HG02610 (cell line): ENCODE data around the gene FMN1.

ENCODE experiments used
- ATAC-seq: cut with Tn5 transposase; IDR thresholded peaks from one replicate; pipeline ENCODE4 v1.9.1; 2021; ENCODE audit warnings: mild to moderate bottlenecking, moderate library complexity; ENCODE audit not compliant: unreplicated experiment

The FMN1 gene

DNA sequence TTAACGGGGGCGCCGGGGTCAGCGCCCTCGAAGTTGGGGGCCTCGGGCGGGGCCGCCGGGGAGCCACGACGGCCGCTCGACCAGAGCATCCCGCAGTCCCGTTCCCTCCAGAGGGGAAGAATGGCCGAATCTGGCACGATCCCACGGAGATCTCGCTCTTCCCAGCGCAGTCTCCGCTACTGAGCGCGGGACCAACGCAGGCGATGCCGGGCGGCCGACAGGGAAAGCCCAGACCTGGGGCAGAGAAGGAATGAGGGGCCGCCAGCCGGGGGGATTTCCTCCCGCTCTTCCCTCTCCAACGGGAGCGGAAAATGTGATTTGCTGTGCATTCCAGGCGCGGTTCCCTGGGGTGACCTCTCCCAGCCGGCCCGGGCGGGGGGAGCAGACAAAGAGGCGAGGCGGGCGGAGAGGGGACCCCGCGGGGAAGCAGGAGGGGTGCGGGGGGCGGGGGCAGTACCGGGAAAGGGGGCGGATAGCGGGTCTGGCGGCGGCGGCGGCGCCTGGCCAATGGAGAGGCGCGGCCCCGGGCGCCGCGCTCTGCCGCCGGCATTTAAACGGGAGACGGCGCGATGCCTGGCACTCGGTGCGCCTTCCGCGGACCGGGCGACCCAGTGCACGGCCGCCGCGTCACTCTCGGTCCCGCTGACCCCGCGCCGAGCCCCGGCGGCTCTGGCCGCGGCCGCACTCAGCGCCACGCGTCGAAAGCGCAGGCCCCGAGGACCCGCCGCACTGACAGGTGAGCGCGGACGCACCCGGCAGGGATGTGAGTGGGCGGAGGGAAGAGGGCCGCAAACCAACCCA is 476.9 kb downstream of the FMN1 start, which contains the start of gene GREM1:
GREM1 (plus strand) TSS at position 579 of the 801 bp plus-strand sequence. CDS start 12,687 bp downstream, outside the sequence.
- ATAC-seq: no peak

DNA sequence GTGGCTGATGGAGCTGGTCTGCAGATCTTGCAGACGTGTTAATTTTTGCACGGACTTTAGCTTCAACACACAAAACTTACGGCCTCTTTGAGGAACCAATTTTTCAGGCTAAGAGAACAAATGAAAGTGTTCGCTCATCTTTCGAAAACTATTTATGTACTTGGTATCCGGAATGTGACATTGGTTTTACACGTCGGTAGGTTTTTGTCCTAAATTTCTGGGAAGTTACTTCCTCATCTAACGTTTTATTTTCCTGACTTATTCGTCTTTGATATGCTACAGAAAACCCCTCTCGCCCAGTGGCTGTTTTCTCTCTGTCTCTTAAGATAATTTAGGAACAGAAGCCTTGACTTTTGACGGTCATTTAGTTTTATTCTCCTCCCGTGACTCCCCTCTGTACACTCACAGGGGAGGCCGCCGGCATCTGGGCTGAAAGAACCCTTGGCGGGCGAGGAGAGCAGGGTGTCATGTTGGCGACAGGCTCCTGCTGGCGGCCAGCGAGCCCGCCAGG is 477.5 kb downstream of the FMN1 start:
- ATAC-seq: no peak

DNA sequence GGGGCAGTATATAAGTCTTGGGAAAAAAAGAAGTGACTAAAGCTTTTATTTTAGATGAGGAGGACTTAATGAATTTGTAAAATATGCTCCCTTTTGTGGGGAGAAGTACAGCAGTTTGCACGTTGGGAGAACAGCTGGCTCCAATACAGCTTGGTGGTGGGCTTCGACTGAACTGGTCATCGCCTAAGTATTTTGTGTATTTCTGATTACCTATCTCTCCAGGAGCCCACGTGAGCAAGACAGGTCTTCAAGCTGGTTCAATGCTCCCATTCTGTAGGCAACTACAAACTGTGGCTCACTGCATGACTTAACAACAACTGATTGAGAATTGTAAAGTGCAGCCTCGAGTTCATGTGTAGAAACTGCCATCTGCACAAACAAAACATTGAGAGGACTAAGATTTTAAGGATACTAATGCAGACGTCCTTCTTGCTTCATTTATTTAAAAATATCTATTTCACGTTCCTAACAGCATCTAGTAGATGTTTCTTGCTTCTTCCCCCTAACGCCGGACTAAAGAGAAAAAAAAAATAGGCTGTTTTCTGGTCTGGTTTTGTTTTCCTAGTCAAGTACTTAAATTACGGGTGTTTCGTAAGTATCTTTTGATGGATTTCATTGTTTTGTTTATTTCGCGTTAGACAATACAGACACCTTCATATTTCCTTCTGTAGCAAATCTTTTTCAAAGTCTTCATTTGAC is 478.1 kb downstream of the FMN1 start:
- ATAC-seq: no peak
